ENCODE measurements around the gene AFF3.
"Not testable (repeated sequence)": the region's sequence is repeated elsewhere in the genome, so short reads cannot be mapped to it uniquely, and the experiment has no call there.

GRCh38 chr2:100102466-100103180 lies 39.8 kb downstream of the AFF3 start:
- TF ChIP-seq CTCF (IDR thresholded peaks at IDR 0.05); POLR2A (IDR thresholded peaks at IDR 0.05); EP300 (IDR thresholded peaks at IDR 0.05; ENCODE audit: low read depth): not testable (repeated sequence)
